Activated CD8-positive, alpha-beta T cell treated with anti-CD3 and anti-CD28 coated beads for 36 hours (primary cell): Measurements from ENCODE around the gene CRYGN. TPM values are rescaled to one million over a fixed set of nuclear protein-coding genes. Genes with fewer than 3 reads are reported as not detected.

Experiments used
- ATAC-seq: fragments of 200-7000 bp; cut with Tn5 transposase; one replicate; pipeline ENCODE4 v1.10.0; 2021; ENCODE audit warnings: mild to moderate bottlenecking, moderate library complexity
- CTCF ChIA-PET: fragments of 350-600 bp; sonication (Branson Sonifier 250); formaldehyde crosslinking; loops from one replicate; lab custom pipeline; 2021; ENCODE audit warnings: antibody characterized with exemption; lab: Charles Lee
- POLR2A ChIA-PET: fragments of 350-600 bp; sonication (Branson Sonifier 250); formaldehyde crosslinking; loops from one replicate; lab custom pipeline; 2021; ENCODE audit warnings: antibody characterized with exemption; lab: Charles Lee
- DNase-seq: peaks from one replicate; pipeline ENCODE4 v3.0.0-alpha.2; 2020
- H3K27ac Mint-ChIP-seq: one replicate; pipeline ENCODE4 v1.8.0; 2021; ENCODE audit warnings: mild to moderate bottlenecking, mixed read lengths
- H3K27me3 Mint-ChIP-seq: one replicate; pipeline ENCODE4 v1.8.0; 2021; ENCODE audit warnings: mixed read lengths
- H3K36me3 Mint-ChIP-seq: one replicate; pipeline ENCODE4 v1.8.0; 2021; ENCODE audit warnings: low read depth, mixed read lengths
- H3K4me1 Mint-ChIP-seq: one replicate; pipeline ENCODE4 v1.8.0; 2021; ENCODE audit warnings: low read depth, mixed read lengths
- H3K4me3 Mint-ChIP-seq: one replicate; pipeline ENCODE4 v1.8.0; 2021; ENCODE audit warnings: mild to moderate bottlenecking, moderate library complexity, mixed read lengths
- H3K9me3 Mint-ChIP-seq: one replicate; pipeline ENCODE4 v1.8.0; 2021; ENCODE audit warnings: mixed read lengths
- intact Hi-C: fragments of 100-400 bp; cut with micrococcal nuclease; formaldehyde crosslinking; loops from one replicate; pipeline ENCODE4 v1.10.0; 2022
- total RNA-seq, 2 experiments: library from RNA; stranded (reverse); gene quantifications; one replicate each; pipeline ENCODE4 v1.2.3, GENCODE V29; 2021
- TF ChIP-seq, protein P1 (sequence below): fragments of 200-600 bp; IDR thresholded peaks from one replicate; pipeline ENCODE4 v1.8.0; 2022; ENCODE audit warnings: antibody characterized with exemption, mild to moderate bottlenecking

CRYGN gene
- total RNA-seq, 2 experiments from 2014 or later, result 0.16 to 0.90 TPM

DNA sequence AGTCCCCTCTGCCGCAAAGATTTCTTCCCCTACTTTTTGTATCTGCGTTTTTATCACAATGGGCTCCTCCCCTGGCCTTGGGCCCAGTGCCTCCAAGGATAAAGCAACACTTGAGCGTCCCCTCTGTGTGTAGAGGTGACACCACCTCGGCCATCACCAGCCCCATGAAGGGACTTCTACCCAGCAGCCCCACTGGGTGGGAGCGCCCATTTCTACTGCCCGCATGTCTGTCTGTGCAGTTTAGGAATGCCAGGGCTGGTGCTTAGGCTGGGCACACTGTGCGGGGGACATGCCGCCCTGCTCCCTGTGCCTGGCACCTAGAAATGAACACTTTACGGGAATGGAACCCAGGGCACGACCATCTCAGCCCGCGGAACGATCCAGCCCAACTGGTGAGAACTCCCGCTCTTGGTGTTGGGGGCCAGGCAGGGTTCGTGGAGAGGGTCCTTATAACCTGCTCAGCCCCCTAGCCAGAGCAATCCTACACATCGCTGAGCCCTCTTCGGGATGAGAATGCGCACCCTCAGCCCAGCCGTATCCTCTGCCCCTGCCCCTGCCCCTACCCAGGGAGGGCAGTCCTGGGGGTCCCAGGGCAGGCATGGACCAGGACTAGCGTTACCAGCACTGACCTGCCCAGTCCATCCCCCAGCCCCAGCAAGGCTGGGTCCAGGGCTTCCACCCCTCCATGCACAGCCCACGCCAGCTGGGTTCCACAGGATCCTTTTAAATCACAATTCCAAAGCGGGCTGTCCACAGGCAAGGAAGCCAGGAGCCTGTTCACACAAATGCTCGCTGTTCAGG, 12.8 kb downstream of the CRYGN start:
- intact Hi-C loops, result no loop called here
- TF ChIP-seq, protein P1, sequence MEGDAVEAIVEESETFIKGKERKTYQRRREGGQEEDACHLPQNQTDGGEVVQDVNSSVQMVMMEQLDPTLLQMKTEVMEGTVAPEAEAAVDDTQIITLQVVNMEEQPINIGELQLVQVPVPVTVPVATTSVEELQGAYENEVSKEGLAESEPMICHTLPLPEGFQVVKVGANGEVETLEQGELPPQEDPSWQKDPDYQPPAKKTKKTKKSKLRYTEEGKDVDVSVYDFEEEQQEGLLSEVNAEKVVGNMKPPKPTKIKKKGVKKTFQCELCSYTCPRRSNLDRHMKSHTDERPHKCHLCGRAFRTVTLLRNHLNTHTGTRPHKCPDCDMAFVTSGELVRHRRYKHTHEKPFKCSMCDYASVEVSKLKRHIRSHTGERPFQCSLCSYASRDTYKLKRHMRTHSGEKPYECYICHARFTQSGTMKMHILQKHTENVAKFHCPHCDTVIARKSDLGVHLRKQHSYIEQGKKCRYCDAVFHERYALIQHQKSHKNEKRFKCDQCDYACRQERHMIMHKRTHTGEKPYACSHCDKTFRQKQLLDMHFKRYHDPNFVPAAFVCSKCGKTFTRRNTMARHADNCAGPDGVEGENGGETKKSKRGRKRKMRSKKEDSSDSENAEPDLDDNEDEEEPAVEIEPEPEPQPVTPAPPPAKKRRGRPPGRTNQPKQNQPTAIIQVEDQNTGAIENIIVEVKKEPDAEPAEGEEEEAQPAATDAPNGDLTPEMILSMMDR, result no peak
- Mint-ChIP-seq H3K36me3 (no peaks in the 10 kb centered on the region), H3K27me3 (no peaks in the 10 kb centered on the region), H3K4me3 (no peak overlapping the region), H3K9me3 (no peaks in the 10 kb centered on the region), H3K27ac (peak overlapping the region; percentile 7), H3K4me1 (peaks cover 40% of the 10 kb centered on the region)
- CTCF ChIA-PET, result no interaction called here
- ATAC-seq (no peak), DNase-seq (no peak)
- POLR2A ChIA-PET, result interaction anchor here (1.3 kb wide), 1 partner anchor 14 kb away, joined by 4 read pairs; no protein-coding TSS in a partner anchor

DNA sequence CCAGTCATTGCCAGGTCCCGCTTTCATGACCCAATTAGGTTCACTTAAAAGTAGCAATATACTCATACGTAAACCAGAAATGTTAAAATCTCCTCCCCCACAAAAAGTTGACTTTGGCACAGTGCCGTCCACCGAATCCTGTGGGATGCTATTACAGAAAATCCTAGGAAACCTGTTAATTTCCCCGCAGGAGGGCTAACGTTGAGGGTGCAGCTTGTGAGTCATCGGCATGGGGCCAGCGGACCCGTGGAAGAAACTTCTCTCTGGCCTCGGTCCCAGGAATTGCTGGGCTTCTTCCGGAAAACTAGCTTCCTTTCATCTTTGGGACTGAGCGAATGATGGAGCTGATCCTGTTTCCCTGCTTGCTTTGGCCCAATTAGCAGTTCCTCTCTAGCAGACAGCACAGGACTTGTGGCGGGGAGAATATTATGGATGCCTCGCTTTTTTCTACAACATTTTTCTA, 13.5 kb downstream of the CRYGN start:
- ChIA-PET CTCF (interaction anchor here (1.3 kb wide), 1 partner anchor 60 kb away, joined by 3 read pairs; no protein-coding TSS in a partner anchor), POLR2A (no interaction called here)
- TF ChIP-seq, protein P1, result no peak

DNA sequence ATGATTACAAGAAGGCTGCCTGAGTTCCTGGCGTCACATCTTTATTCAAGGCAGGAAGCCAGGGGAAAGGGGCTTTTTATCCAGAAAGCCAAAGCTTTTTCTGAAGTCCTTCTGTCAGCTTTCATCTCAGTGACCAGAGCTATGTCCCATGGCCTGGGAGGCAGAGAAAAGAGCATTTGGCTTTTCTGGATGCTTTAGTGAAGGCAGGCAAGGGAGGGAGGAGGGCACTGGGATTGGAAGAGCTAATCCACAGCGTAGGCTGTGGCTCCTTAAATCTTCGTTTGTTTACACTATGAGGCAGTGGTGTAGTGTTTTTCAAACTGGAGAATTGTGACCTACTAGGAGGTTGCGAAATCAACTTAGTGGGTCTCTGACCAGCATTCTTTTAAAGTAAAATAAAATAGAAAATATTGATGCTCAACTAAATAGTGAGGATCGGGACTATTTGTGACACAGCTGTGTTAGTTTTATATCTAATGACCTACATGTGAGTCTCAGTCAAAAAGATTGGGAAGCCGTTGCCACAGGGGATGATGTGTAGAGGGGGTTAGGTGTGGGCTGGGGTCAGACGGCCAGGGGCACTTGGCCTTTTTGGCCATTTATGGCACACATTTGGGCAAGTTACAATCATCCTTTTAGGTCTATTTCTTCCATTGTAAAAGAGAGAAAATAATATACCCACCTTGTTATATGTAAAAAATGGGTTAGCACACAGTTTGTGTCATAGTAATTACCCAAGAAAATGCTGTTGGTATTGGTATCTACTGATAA, 14.1 kb downstream of the CRYGN start:
- H3K9me3 Mint-ChIP-seq, result no peaks in the 10 kb centered on the region
- no peak overlapping the region for H3K27ac Mint-ChIP-seq
- H3K36me3 Mint-ChIP-seq, result no peaks in the 10 kb centered on the region
- CTCF ChIA-PET, result interaction anchor here (1.2 to 1.3 kb wide), 2 partner anchors 23 to 60 kb away, joined by 3 to 5 read pairs; no protein-coding TSS in a partner anchor
- no peak overlapping the region for H3K4me3 Mint-ChIP-seq
- POLR2A ChIA-PET, result interaction anchor here (1.0 kb wide), 1 partner anchor 70 kb away, joined by 3 read pairs; no protein-coding TSS in a partner anchor
- no peak for ATAC-seq
- H3K27me3 Mint-ChIP-seq, result no peaks in the 10 kb centered on the region
- TF ChIP-seq, protein P1, result no peak
- peaks cover 35% of the 10 kb centered on the region for H3K4me1 Mint-ChIP-seq
- intact Hi-C loops, result no loop called here
- no peak for DNase-seq

More for the DNA sequence above, 13.5 kb downstream of the CRYGN start:
- intact Hi-C loops, result no loop called here
- Mint-ChIP-seq H3K9me3 (no peaks in the 10 kb centered on the region), H3K27me3 (no peaks in the 10 kb centered on the region), H3K27ac (no peak overlapping the region), H3K4me3 (no peak overlapping the region), H3K4me1 (peaks cover 37% of the 10 kb centered on the region), H3K36me3 (no peaks in the 10 kb centered on the region)
- DNase-seq (no peak), ATAC-seq (no peak)

- no peak overlapping the region for H3K27ac Mint-ChIP-seq
- no peaks in the 10 kb centered on the region for H3K27me3 Mint-ChIP-seq
- peaks cover 3% of the 10 kb centered on the region for H3K9me3 Mint-ChIP-seq
- no peak for ATAC-seq
- H3K4me3 Mint-ChIP-seq, result no peak overlapping the region
- H3K36me3 Mint-ChIP-seq, result no peaks in the 10 kb centered on the region
- peaks cover 27% of the 10 kb centered on the region for H3K4me1 Mint-ChIP-seq
- POLR2A ChIA-PET, result no interaction called here
- intact Hi-C loops, result no loop called here
- TF ChIP-seq, protein P1, result no peak
- no peak for DNase-seq
- CTCF ChIA-PET, result interaction anchor here (1.2 kb wide), 1 partner anchor 24 kb away, joined by 5 read pairs; no protein-coding TSS in a partner anchor
Measured at GRCh38 chr7:151424799-151425198, 15.1 kb downstream of the CRYGN start.
